Stromal cell of bone marrow (primary cell): Measurements from ENCODE around the gene NDUFAF3.

Source experiments
- DNase-seq: peaks from one replicate; pipeline ENCODE4 v3.0.0-alpha.2; 2012; ENCODE audit warnings: low read depth

Gene NDUFAF3

DNA sequence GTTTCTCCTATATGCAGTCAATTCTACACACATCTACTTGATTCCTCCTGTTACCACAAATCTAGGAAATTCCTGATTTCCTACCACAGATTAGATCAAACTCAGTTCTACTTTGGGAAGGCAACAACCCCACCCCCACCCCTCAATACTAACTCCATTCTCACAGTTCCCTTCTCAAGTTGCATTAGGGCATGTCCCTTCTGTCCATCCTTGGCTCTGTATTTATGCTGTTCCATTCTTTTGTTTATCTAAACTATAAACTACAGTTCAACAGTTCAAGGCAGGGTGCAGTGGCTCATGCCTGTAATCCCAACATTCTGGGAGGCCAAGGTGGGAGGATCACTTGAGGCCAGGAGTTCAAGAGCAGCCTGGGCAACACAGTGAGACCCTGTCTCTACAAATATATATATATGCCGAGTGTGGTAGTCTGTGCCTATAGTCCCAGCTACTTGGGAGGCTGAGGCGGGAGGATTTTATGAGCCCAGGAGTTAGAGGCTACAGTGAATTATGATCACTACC is 32.5 kb downstream of the NDUFAF3 start:
- DNase-seq: no peak

DNA sequence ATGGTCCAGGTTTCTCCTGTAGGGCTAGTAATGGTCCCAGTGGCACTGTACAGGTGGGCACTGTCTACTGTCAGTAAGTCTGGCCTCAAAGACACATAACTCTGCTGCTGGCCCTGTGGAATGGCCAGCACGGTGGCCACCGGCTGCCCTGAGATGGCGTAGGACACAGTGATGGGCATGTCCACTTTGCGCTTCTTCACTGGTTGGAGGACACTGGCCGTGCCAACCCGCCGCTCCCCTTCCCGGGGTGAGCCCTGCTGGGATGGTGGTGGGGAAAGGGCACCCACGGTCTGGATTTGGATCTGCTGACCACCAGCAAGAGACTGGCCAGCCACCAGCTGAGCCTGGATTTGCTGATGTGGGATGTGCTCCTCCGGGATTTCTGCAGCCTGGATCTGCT is 35.3 kb downstream of the NDUFAF3 start:
- no peak for DNase-seq

DNA sequence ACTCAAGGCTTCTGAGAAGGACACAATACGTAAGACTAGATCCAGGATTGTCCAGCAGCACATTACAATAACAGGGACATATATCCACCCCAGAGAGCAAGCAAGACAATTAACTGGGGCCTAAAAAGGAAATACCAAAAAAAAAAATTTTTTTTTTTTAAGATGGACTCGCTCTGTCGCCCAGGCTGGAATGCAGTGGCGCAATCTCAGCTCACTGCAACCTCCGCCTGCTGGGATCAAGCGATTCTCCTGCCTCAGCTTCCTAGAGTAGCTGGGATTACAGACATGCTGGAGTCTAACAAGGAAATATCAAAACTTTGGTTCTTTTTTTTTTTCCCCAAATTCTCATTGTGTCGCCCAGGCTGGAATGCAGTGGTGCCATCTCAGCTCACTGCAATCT is 36.1 kb downstream of the NDUFAF3 start:
- DNase-seq: no peak
